ENCODE results near the gene ARID1B.

DNA sequence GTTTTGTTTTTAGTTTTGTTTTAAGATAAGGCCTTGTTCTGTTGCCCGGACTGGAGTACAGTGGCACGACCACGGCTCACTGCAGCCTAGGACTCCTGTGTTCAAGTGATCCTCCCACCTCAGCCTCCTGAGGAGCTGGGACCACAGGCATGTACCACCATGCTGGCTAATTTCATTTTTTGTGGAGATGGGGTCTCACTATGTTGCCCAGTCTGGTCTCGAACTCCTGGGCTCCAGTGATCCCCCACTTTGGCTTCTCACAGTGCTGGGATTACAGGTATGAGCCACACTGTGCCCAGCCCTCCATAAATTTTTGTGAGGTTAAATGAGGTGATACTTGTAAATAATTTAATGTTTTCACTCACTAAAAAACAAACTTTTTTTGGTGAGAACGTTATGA lies 76.6 kb downstream of the ARID1B start:
- TF ChIP-seq GATA2 (IDR thresholded peaks at IDR 0.05; ENCODE audit: low read depth, low read length): no peak
- no peak for TF ChIP-seq GATA3 (IDR thresholded peaks at IDR 0.05; ENCODE audit: low read depth, low read length)
